ENCODE results near the gene SHISA9. TPM values are rescaled to one million over a fixed set of nuclear protein-coding genes. Genes with fewer than 3 reads are reported as not detected.
A peak's percentile ranks its signal among the peaks of the same experiment; 100 is the strongest.

SHISA9 gene
- total and polyA plus RNA-seq, 4 donors: under 0.01 to 0.08 (median 0.07) TPM; not detected in 1

DNA sequence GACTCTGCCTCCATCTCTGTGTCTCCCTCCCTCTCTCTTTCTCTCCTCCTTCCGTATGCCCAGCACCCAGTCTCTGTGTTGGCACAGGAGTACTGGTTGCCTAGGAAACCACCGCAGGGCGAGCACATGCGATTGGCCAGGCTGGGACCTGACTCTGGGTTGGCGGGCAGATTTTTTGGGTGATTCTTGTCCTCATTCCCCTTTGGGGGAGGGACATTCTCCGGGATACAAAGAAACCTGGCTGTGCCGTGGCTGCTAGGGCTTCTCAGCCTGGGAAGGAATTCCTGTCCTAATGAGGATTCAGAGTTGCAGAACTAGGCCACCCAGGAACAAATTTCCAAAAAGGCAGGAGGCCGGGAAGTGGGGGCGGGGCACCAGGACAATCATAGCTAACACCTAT is 168.9 kb downstream of the SHISA9 start:
- H3K9me3 ChIP-seq (ENCODE audit: control insufficient read depth in 4 of 4, low read length in 3 of 4): no peaks in the 10 kb centered on the region
- H3K27me3 ChIP-seq (ENCODE audit: control insufficient read depth in 4 of 4, insufficient read depth in 4 of 4, low read length in 3 of 4): no peaks in the 10 kb centered on the region
- H3K36me3 ChIP-seq (ENCODE audit: control insufficient read depth in 4 of 4, insufficient read depth in 3 of 4, low read depth in 1 of 4, low read length in 3 of 4): no peaks in the 10 kb centered on the region
- H3K4me1 ChIP-seq (ENCODE audit: control insufficient read depth in 4 of 4, insufficient read depth in 4 of 4, low read length in 3 of 4): no peaks in the 10 kb centered on the region
- H3K9ac ChIP-seq (ENCODE audit: low read depth in 1 of 2, low read length in 2 of 2): no peak overlapping the region
- no peak overlapping the region for H3K27ac ChIP-seq (ENCODE audit: low read depth in 1 of 2, low read length in 2 of 2)
- no peak overlapping the region for H3K4me3 ChIP-seq (ENCODE audit: low read depth in 1 of 3, low read length in 3 of 3)
- 28% methylated on average over 9 of the region's 9 CpGs for WGBS
- no peak for DNase-seq (ENCODE audit: low spot score)
- TF ChIP-seq GABPA (IDR thresholded peaks at IDR 0.05 in 1 of 2, conservative IDR thresholded peaks at IDR 0.05 in 1 of 2) (no peak), JUND (IDR thresholded peaks at IDR 0.05) (no peak)

DNA sequence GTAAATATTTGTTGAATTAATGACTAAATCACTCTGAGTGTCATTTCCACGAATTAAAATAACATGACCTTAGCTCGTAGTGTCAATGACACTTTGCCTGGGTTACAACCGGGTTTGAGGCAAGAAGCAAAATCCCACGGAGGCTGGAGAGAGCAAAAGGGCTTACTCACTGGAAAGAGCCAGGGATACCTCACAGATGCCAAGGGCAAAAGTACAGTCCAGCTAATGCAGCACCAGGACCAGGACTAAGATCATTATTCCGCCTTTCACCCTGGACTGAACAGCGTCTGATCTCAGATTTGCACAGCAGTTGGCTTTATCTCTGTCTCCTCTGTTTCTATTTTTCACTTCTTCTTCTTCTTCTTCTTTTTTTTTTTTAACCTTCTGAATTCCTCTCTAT is 175.5 kb downstream of the SHISA9 start:
- Histone ChIP-seq H3K36me3 (ENCODE audit: control insufficient read depth in 4 of 4, insufficient read depth in 3 of 4, low read depth in 1 of 4, low read length in 3 of 4) (no peaks in the 10 kb centered on the region), H3K27me3 (ENCODE audit: control insufficient read depth in 4 of 4, insufficient read depth in 4 of 4, low read length in 3 of 4) (no peaks in the 10 kb centered on the region), H3K9ac (ENCODE audit: low read depth in 1 of 2, low read length in 2 of 2) (no peak overlapping the region), H3K9me3 (ENCODE audit: control insufficient read depth in 4 of 4, low read length in 3 of 4) (no peaks in the 10 kb centered on the region), H3K4me1 (ENCODE audit: control insufficient read depth in 4 of 4, insufficient read depth in 4 of 4, low read length in 3 of 4) (peaks cover 0 to 3% (median 0%) of the 10 kb centered on the region in 4 donors), H3K4me3 (ENCODE audit: low read depth in 1 of 3, low read length in 3 of 3) (no peak overlapping the region), H3K27ac (ENCODE audit: low read depth in 1 of 2, low read length in 2 of 2) (no peak overlapping the region)
- WGBS: 27% methylated on average over 6 of the region's 6 CpGs
- TF ChIP-seq HNF4A (conservative IDR thresholded peaks at IDR 0.05): peak; percentile 45 to 60
- TF ChIP-seq FOXA1 (IDR thresholded peaks at IDR 0.05): no peak
- TF ChIP-seq, protein P1, sequence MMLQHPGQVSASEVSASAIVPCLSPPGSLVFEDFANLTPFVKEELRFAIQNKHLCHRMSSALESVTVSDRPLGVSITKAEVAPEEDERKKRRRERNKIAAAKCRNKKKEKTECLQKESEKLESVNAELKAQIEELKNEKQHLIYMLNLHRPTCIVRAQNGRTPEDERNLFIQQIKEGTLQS (IDR thresholded peaks at IDR 0.05): no peak
- TF ChIP-seq, protein P2, sequence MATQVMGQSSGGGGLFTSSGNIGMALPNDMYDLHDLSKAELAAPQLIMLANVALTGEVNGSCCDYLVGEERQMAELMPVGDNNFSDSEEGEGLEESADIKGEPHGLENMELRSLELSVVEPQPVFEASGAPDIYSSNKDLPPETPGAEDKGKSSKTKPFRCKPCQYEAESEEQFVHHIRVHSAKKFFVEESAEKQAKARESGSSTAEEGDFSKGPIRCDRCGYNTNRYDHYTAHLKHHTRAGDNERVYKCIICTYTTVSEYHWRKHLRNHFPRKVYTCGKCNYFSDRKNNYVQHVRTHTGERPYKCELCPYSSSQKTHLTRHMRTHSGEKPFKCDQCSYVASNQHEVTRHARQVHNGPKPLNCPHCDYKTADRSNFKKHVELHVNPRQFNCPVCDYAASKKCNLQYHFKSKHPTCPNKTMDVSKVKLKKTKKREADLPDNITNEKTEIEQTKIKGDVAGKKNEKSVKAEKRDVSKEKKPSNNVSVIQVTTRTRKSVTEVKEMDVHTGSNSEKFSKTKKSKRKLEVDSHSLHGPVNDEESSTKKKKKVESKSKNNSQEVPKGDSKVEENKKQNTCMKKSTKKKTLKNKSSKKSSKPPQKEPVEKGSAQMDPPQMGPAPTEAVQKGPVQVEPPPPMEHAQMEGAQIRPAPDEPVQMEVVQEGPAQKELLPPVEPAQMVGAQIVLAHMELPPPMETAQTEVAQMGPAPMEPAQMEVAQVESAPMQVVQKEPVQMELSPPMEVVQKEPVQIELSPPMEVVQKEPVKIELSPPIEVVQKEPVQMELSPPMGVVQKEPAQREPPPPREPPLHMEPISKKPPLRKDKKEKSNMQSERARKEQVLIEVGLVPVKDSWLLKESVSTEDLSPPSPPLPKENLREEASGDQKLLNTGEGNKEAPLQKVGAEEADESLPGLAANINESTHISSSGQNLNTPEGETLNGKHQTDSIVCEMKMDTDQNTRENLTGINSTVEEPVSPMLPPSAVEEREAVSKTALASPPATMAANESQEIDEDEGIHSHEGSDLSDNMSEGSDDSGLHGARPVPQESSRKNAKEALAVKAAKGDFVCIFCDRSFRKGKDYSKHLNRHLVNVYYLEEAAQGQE (IDR thresholded peaks at IDR 0.05): no peak
- peak in 1 of 2 donors; percentile 34 for TF ChIP-seq RXRA (IDR thresholded peaks at IDR 0.05)
- no peak for TF ChIP-seq RAD21 (IDR thresholded peaks at IDR 0.05)
- DNase-seq (ENCODE audit: low spot score): no peak

DNA sequence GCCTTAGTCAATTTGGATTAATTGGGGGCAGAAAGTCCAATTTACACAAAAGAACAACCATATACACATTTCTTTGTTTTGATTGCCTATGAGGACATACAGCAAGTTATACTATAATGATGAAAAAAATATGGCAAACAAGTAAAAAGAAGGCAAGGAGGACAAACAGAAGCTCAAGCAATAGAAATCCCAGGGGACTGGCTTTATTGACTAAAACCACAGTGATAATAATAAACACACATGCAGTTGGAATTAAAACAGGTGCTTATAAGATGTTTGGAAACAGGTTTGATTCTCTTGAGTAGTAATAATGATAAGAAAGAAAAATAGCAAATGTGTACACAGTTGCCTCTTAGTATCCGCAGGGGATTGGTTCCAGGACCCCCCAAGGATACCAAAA is 176.4 kb downstream of the SHISA9 start:
- H3K27me3 ChIP-seq (ENCODE audit: control insufficient read depth in 4 of 4, insufficient read depth in 4 of 4, low read length in 3 of 4): no peaks in the 10 kb centered on the region
- no peak overlapping the region for H3K27ac ChIP-seq (ENCODE audit: low read depth in 1 of 2, low read length in 2 of 2)
- H3K36me3 ChIP-seq (ENCODE audit: control insufficient read depth in 4 of 4, insufficient read depth in 3 of 4, low read depth in 1 of 4, low read length in 3 of 4): no peaks in the 10 kb centered on the region
- no peaks in the 10 kb centered on the region for H3K9me3 ChIP-seq (ENCODE audit: control insufficient read depth in 4 of 4, low read length in 3 of 4)
- no peak overlapping the region for H3K9ac ChIP-seq (ENCODE audit: low read depth in 1 of 2, low read length in 2 of 2)
- peaks cover 0 to 3% (median 0%) of the 10 kb centered on the region in 4 donors for H3K4me1 ChIP-seq (ENCODE audit: control insufficient read depth in 4 of 4, insufficient read depth in 4 of 4, low read length in 3 of 4)
- 87% methylated on average over 1 of the region's 1 CpG for WGBS
- no peak for DNase-seq (ENCODE audit: low spot score)
- TF ChIP-seq TAF1 (conservative IDR thresholded peaks at IDR 0.05) (no peak), FOXA1 (IDR thresholded peaks at IDR 0.05) (no peak), GABPA (IDR thresholded peaks at IDR 0.05 in 1 of 2, conservative IDR thresholded peaks at IDR 0.05 in 1 of 2) (no peak), RAD21 (IDR thresholded peaks at IDR 0.05) (no peak), NR2F2 (IDR thresholded peaks at IDR 0.05) (no peak), JUND (IDR thresholded peaks at IDR 0.05) (no peak)
- TF ChIP-seq, protein P3, sequence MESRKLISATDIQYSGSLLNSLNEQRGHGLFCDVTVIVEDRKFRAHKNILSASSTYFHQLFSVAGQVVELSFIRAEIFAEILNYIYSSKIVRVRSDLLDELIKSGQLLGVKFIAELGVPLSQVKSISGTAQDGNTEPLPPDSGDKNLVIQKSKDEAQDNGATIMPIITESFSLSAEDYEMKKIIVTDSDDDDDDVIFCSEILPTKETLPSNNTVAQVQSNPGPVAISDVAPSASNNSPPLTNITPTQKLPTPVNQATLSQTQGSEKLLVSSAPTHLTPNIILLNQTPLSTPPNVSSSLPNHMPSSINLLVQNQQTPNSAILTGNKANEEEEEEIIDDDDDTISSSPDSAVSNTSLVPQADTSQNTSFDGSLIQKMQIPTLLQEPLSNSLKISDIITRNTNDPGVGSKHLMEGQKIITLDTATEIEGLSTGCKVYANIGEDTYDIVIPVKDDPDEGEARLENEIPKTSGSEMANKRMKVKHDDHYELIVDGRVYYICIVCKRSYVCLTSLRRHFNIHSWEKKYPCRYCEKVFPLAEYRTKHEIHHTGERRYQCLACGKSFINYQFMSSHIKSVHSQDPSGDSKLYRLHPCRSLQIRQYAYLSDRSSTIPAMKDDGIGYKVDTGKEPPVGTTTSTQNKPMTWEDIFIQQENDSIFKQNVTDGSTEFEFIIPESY (IDR thresholded peaks at IDR 0.05): no peak
- TF ChIP-seq, protein P2 (IDR thresholded peaks at IDR 0.05): no peak
- H3K4me3 ChIP-seq (ENCODE audit: low read depth in 1 of 3, low read length in 3 of 3): no peak overlapping the region
